ENCODE data around the gene AGRN.

AGRN gene

GRCh38 chr1:1087351-1088028 lies 67.6 kb downstream of the AGRN start:
- H3K4me3 ChIP-seq (ENCODE audit: low read length in 2 of 2) = no peak overlapping the region
- no peak overlapping the region for H3K27ac ChIP-seq (ENCODE audit: low read length)
- no peaks in the 10 kb centered on the region for H3K4me1 ChIP-seq (ENCODE audit: control insufficient read depth, insufficient read depth, low read length)
- no peaks in the 10 kb centered on the region for H3K9me3 ChIP-seq (ENCODE audit: control insufficient read depth in 2 of 2, low read length in 2 of 2)
- no peaks in the 10 kb centered on the region for H3K27me3 ChIP-seq (ENCODE audit: control insufficient read depth in 1 of 2, insufficient read depth in 2 of 2, low read length in 2 of 2)
- no peaks in the 10 kb centered on the region for H3K36me3 ChIP-seq (ENCODE audit: control insufficient read depth in 2 of 2, insufficient read depth in 2 of 2, low read length in 2 of 2)
- H3K9ac ChIP-seq (ENCODE audit: low read length in 2 of 2) = no peak overlapping the region

GRCh38 chr1:1088029-1088800 lies 68.3 kb downstream of the AGRN start:
- Histone ChIP-seq H3K9me3 (ENCODE audit: control insufficient read depth in 2 of 2, low read length in 2 of 2) (no peaks in the 10 kb centered on the region), H3K9ac (ENCODE audit: low read length in 2 of 2) (no peak overlapping the region), H3K36me3 (ENCODE audit: control insufficient read depth in 2 of 2, insufficient read depth in 2 of 2, low read length in 2 of 2) (no peaks in the 10 kb centered on the region)

GRCh38 chr1:1088801-1089680 lies 69.1 kb downstream of the AGRN start:
- Histone ChIP-seq H3K4me1 (ENCODE audit: control insufficient read depth, insufficient read depth, low read length) (no peaks in the 10 kb centered on the region), H3K9ac (ENCODE audit: low read length in 2 of 2) (no peak overlapping the region), H3K36me3 (ENCODE audit: control insufficient read depth in 2 of 2, insufficient read depth in 2 of 2, low read length in 2 of 2) (no peaks in the 10 kb centered on the region), H3K4me3 (ENCODE audit: low read length in 2 of 2) (no peak overlapping the region), H3K27ac (ENCODE audit: low read length) (no peak overlapping the region), H3K27me3 (ENCODE audit: control insufficient read depth in 1 of 2, insufficient read depth in 2 of 2, low read length in 2 of 2) (no peaks in the 10 kb centered on the region), H3K9me3 (ENCODE audit: control insufficient read depth in 2 of 2, low read length in 2 of 2) (no peaks in the 10 kb centered on the region)

More at GRCh38 chr1:1088029-1088800, 68.3 kb downstream of the AGRN start:
- H3K27ac ChIP-seq (ENCODE audit: low read length) = no peak overlapping the region
- no peaks in the 10 kb centered on the region for H3K27me3 ChIP-seq (ENCODE audit: control insufficient read depth in 1 of 2, insufficient read depth in 2 of 2, low read length in 2 of 2)
- no peaks in the 10 kb centered on the region for H3K4me1 ChIP-seq (ENCODE audit: control insufficient read depth, insufficient read depth, low read length)
- H3K4me3 ChIP-seq (ENCODE audit: low read length in 2 of 2) = no peak overlapping the region

GRCh38 chr1:1089731-1090423 lies 70.0 kb downstream of the AGRN start:
- Histone ChIP-seq H3K9me3 (ENCODE audit: control insufficient read depth in 2 of 2, low read length in 2 of 2) (no peaks in the 10 kb centered on the region), H3K36me3 (ENCODE audit: control insufficient read depth in 2 of 2, insufficient read depth in 2 of 2, low read length in 2 of 2) (no peaks in the 10 kb centered on the region), H3K4me3 (ENCODE audit: low read length in 2 of 2) (no peak overlapping the region)

GRCh38 chr1:1090424-1091343 lies 70.8 kb downstream of the AGRN start:
- H3K9me3 ChIP-seq (ENCODE audit: control insufficient read depth in 2 of 2, low read length in 2 of 2) = no peaks in the 10 kb centered on the region
- no peak overlapping the region for H3K27ac ChIP-seq (ENCODE audit: low read length)
- H3K27me3 ChIP-seq (ENCODE audit: control insufficient read depth in 1 of 2, insufficient read depth in 2 of 2, low read length in 2 of 2) = no peaks in the 10 kb centered on the region
- H3K4me3 ChIP-seq (ENCODE audit: low read length in 2 of 2) = no peak overlapping the region
- H3K9ac ChIP-seq (ENCODE audit: low read length in 2 of 2) = no peak overlapping the region
- no peaks in the 10 kb centered on the region for H3K4me1 ChIP-seq (ENCODE audit: control insufficient read depth, insufficient read depth, low read length)
- H3K36me3 ChIP-seq (ENCODE audit: control insufficient read depth in 2 of 2, insufficient read depth in 2 of 2, low read length in 2 of 2) = no peaks in the 10 kb centered on the region

More at GRCh38 chr1:1089731-1090423, 70.0 kb downstream of the AGRN start:
- no peaks in the 10 kb centered on the region for H3K27me3 ChIP-seq (ENCODE audit: control insufficient read depth in 1 of 2, insufficient read depth in 2 of 2, low read length in 2 of 2)
- no peak overlapping the region for H3K27ac ChIP-seq (ENCODE audit: low read length)
- H3K9ac ChIP-seq (ENCODE audit: low read length in 2 of 2) = no peak overlapping the region
- no peaks in the 10 kb centered on the region for H3K4me1 ChIP-seq (ENCODE audit: control insufficient read depth, insufficient read depth, low read length)

GRCh38 chr1:1091344-1092148 lies 71.6 kb downstream of the AGRN start:
- H3K27me3 ChIP-seq (ENCODE audit: control insufficient read depth in 1 of 2, insufficient read depth in 2 of 2, low read length in 2 of 2) = no peaks in the 10 kb centered on the region
- H3K4me1 ChIP-seq (ENCODE audit: control insufficient read depth, insufficient read depth, low read length) = no peaks in the 10 kb centered on the region
- no peak overlapping the region for H3K4me3 ChIP-seq (ENCODE audit: low read length in 2 of 2)
- no peak overlapping the region for H3K27ac ChIP-seq (ENCODE audit: low read length)
- no peaks in the 10 kb centered on the region for H3K36me3 ChIP-seq (ENCODE audit: control insufficient read depth in 2 of 2, insufficient read depth in 2 of 2, low read length in 2 of 2)
- H3K9ac ChIP-seq (ENCODE audit: low read length in 2 of 2) = no peak overlapping the region
- H3K9me3 ChIP-seq (ENCODE audit: control insufficient read depth in 2 of 2, low read length in 2 of 2) = no peaks in the 10 kb centered on the region

- no peaks in the 10 kb centered on the region for H3K36me3 ChIP-seq (ENCODE audit: control insufficient read depth in 2 of 2, insufficient read depth in 2 of 2, low read length in 2 of 2)
- H3K27ac ChIP-seq (ENCODE audit: low read length) = no peak overlapping the region
- H3K9ac ChIP-seq (ENCODE audit: low read length in 2 of 2) = no peak overlapping the region
- no peak overlapping the region for H3K4me3 ChIP-seq (ENCODE audit: low read length in 2 of 2)
- no peaks in the 10 kb centered on the region for H3K9me3 ChIP-seq (ENCODE audit: control insufficient read depth in 2 of 2, low read length in 2 of 2)
- no peaks in the 10 kb centered on the region for H3K4me1 ChIP-seq (ENCODE audit: control insufficient read depth, insufficient read depth, low read length)
- H3K27me3 ChIP-seq (ENCODE audit: control insufficient read depth in 1 of 2, insufficient read depth in 2 of 2, low read length in 2 of 2) = no peaks in the 10 kb centered on the region
Observed at GRCh38 chr1:1092149-1092855, 72.4 kb downstream of the AGRN start.

- Histone ChIP-seq H3K9ac (ENCODE audit: low read length in 2 of 2) (no peak overlapping the region), H3K27me3 (ENCODE audit: control insufficient read depth in 1 of 2, insufficient read depth in 2 of 2, low read length in 2 of 2) (no peaks in the 10 kb centered on the region), H3K9me3 (ENCODE audit: control insufficient read depth in 2 of 2, low read length in 2 of 2) (no peaks in the 10 kb centered on the region), H3K36me3 (ENCODE audit: control insufficient read depth in 2 of 2, insufficient read depth in 2 of 2, low read length in 2 of 2) (no peaks in the 10 kb centered on the region), H3K27ac (ENCODE audit: low read length) (no peak overlapping the region), H3K4me3 (ENCODE audit: low read length in 2 of 2) (no peak overlapping the region), H3K4me1 (ENCODE audit: control insufficient read depth, insufficient read depth, low read length) (no peaks in the 10 kb centered on the region)
Observed at GRCh38 chr1:1092894-1093609, 73.1 kb downstream of the AGRN start.

Measured in stomach smooth muscle (tissue), 2 donors.